HFFc6 (cell line): ENCODE data around the gene IL1A. TPM values are rescaled to one million over a fixed set of nuclear protein-coding genes. Genes with fewer than 3 reads are reported as not detected.

Experiments used
- DNase-seq: peaks from one replicate; pipeline ENCODE4 v3.0.0-alpha.2; 2018
- H3K27ac Mint-ChIP-seq: 2 replicates; pipeline ENCODE4 v1.8.0; 2020; ENCODE audit warnings: mild to moderate bottlenecking, mixed read lengths
- H3K27me3 Mint-ChIP-seq: 2 replicates; pipeline ENCODE4 v1.8.0; 2021; ENCODE audit warnings: mild to moderate bottlenecking, moderate library complexity, mixed read lengths; ENCODE audit not compliant: insufficient read depth
- H3K36me3 Mint-ChIP-seq: 2 replicates; pipeline ENCODE4 v1.8.0; 2021; ENCODE audit warnings: low read depth, mixed read lengths
- H3K4me1 Mint-ChIP-seq: 2 replicates; pipeline ENCODE4 v1.8.0; 2020; ENCODE audit warnings: low read depth, mixed read lengths
- H3K4me3 Mint-ChIP-seq: 2 replicates; pipeline ENCODE4 v1.8.0; 2020; ENCODE audit warnings: mild to moderate bottlenecking, moderate library complexity, mixed read lengths
- H3K9me3 Mint-ChIP-seq: 2 replicates; pipeline ENCODE4 v1.8.0; 2020; ENCODE audit warnings: mild to moderate bottlenecking, mixed read lengths
- total RNA-seq, 6 experiments: library from RNA; stranded (reverse); fragmentation: NEBNext Ultra II Directional; extraction: Animal tissue kit (Norgen Biotek cat#: 25700); gene quantifications; 2 replicates in 1 of 6; 3 replicates in 5 of 6; pipeline ENCODE4 v1.2.3, GENCODE V29; 2021
- TF ChIP-seq, protein P1 (sequence below): fragments of 200-600 bp; sonication (generic); IDR thresholded peaks from 2 replicates; pipeline ENCODE4 v1.5.0; 2021; ENCODE audit warnings: antibody characterized with exemption, mild to moderate bottlenecking

Gene IL1A
- total RNA-seq, 6 experiments from 2014 or later = 0.07 TPM; not detected in 5

DNA sequence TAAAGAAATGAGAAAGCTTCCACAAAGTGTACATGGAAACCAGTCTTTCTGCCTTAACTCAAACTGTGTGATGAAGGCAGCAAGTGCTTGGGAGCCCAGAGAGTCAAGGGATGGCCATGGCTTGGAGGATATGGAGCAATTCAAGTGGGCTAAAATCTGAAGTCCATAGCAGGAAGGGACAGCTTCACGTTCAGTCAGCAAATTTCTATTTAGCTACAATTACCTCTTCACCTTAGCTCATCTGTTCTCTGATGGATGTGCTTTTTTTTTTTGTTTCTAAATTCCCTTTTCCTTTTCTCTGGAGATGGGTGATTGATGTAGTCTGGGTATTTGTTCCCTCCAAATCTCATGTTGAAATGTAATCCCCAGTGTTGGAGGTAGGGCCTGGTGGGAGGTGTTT is 4.9 kb upstream of the IL1A start:
- H3K9me3 Mint-ChIP-seq = peaks cover 11% of the 10 kb centered on the region
- H3K27ac Mint-ChIP-seq = no peak overlapping the region
- peaks cover 17% of the 10 kb centered on the region for H3K36me3 Mint-ChIP-seq
- H3K4me3 Mint-ChIP-seq = no peak overlapping the region
- H3K27me3 Mint-ChIP-seq = peaks cover 4% of the 10 kb centered on the region; the same call in 1 of the 2 replicates
- TF ChIP-seq, protein P1, sequence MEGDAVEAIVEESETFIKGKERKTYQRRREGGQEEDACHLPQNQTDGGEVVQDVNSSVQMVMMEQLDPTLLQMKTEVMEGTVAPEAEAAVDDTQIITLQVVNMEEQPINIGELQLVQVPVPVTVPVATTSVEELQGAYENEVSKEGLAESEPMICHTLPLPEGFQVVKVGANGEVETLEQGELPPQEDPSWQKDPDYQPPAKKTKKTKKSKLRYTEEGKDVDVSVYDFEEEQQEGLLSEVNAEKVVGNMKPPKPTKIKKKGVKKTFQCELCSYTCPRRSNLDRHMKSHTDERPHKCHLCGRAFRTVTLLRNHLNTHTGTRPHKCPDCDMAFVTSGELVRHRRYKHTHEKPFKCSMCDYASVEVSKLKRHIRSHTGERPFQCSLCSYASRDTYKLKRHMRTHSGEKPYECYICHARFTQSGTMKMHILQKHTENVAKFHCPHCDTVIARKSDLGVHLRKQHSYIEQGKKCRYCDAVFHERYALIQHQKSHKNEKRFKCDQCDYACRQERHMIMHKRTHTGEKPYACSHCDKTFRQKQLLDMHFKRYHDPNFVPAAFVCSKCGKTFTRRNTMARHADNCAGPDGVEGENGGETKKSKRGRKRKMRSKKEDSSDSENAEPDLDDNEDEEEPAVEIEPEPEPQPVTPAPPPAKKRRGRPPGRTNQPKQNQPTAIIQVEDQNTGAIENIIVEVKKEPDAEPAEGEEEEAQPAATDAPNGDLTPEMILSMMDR = no peak
- H3K4me1 Mint-ChIP-seq = peaks cover 30% of the 10 kb centered on the region
- no peak for DNase-seq

DNA sequence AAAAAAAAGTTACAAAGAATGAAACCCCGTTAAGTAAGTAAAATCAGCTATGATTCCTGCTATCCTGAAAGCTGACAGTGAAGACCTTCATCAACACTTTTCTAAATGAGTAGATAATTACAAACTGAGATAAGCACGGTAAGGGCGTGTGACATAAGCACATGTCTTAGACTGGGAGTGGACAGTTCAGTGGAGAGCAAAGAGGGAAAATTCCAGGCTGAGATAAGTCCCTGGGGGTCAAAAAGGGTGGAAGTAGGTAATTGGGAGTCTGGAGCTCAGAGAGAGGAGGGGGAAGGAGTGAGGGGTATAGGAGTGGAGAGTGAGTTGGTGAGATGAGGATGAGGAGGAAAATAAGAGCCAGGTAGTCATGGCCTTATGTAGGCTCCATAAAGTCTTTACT is 4.4 kb upstream of the IL1A start:
- H3K4me1 Mint-ChIP-seq = peaks cover 30% of the 10 kb centered on the region
- H3K9me3 Mint-ChIP-seq = peaks cover 10% of the 10 kb centered on the region
- no peak for DNase-seq
- H3K4me3 Mint-ChIP-seq = no peak overlapping the region
- H3K27me3 Mint-ChIP-seq = peaks cover 4% of the 10 kb centered on the region; the same call in 1 of the 2 replicates
- H3K27ac Mint-ChIP-seq = no peak overlapping the region
- H3K36me3 Mint-ChIP-seq = peaks cover 17% of the 10 kb centered on the region
- TF ChIP-seq, protein P1 = no peak

DNA sequence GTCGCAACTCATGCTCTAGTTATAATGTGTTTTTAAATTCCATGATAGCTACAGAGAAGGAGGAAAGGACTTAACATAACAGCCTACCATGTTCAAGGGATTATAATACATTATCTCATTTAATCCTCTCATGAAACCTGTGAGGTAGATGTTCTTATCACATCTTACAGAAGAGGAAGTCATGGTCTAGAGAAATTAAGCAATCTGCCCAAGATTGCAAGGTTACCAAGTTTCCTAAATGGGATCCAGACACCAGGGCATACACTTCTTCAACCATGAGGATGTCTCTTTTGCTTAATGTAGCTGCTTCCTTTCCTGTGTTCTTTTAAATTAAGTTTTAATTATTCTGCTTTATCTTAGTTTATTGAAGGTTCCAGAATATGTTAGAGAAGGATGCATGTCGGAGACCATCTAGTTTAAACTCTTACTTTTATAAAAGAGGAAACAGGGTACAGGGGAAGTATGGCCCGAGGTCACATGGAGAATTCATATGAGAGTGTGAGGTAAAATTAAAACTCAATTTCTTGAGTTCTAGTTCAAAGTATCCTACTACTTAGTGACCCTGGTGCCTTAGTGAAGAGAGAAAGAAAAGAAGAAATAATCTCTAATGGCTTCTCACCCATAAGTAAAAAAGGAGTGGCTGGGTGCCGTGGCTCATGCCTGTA is 3.6 kb upstream of the IL1A start:
- Mint-ChIP-seq H3K27me3 (no peaks in the 10 kb centered on the region), H3K27ac (no peak overlapping the region), H3K9me3 (peaks cover 2% of the 10 kb centered on the region), H3K4me1 (peaks cover 25% of the 10 kb centered on the region), H3K4me3 (no peak overlapping the region), H3K36me3 (peaks cover 9% of the 10 kb centered on the region)
- TF ChIP-seq, protein P1 = no peak
- no peak for DNase-seq

DNA sequence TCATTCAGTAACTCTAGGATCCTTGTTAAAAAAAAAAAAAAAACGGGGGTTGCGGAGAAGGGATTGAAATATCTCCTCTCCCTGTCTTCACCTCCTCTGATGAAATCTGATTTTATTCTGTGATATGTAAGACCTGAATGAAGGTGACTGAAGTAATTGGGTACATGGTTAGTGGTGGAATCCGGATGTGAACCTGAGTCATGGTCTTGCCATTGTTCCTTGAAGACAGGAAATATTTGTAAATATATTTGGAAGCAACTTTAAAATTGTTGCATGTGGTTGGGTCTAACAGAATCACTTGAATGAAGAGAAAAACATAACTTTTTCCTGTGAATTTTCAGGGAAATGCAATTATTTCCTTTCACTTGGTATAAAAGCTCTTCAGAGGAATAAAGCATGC is 3.0 kb upstream of the IL1A start:
- TF ChIP-seq, protein P1 = no peak
- H3K9me3 Mint-ChIP-seq = no peaks in the 10 kb centered on the region; the same call in 1 of the 2 replicates
- no peak overlapping the region for H3K27ac Mint-ChIP-seq

DNA sequence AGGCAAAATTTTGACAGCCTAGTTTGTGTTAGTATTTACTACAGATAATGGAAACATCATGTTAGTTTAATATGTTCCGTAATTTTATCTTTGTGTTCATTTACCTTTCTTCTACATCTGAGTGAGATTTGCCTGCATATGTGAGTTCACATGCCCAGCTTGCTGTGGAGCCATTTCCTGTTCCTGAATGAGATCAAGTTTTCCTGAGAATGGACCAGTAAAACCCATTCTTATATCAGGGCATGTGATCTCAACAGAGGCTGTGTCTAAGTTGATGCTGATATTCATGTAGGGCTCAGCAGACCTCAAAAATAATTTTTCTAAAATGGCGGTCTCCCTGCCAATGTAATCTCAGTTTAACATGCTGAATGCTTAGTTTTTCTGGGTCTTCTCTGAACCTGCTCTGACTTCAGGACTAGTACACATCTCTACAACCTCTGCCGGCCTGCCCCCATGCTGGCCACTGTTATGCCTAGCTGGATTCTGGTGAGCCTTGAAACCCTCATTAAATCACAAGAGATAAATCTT is 1.0 kb downstream of the IL1A start:
- TF ChIP-seq, protein P1 = no peak
- no peak overlapping the region for H3K27ac Mint-ChIP-seq
- no peak overlapping the region for H3K4me3 Mint-ChIP-seq
- no peaks in the 10 kb centered on the region for H3K9me3 Mint-ChIP-seq
- H3K36me3 Mint-ChIP-seq = no peaks in the 10 kb centered on the region
- no peak for DNase-seq
- H3K27me3 Mint-ChIP-seq = no peaks in the 10 kb centered on the region
- H3K4me1 Mint-ChIP-seq = peaks cover 16% of the 10 kb centered on the region

More for the DNA sequence above, 3.0 kb upstream of the IL1A start:
- H3K4me3 Mint-ChIP-seq = no peak overlapping the region
- no peak for DNase-seq
- peaks cover 22% of the 10 kb centered on the region for H3K4me1 Mint-ChIP-seq
- peaks cover 5% of the 10 kb centered on the region; the same call in 1 of the 2 replicates for H3K36me3 Mint-ChIP-seq
- H3K27me3 Mint-ChIP-seq = no peaks in the 10 kb centered on the region
